Neural progenitor cell (in vitro differentiated cells): Measurements from ENCODE around the gene IL25. TPM values are rescaled to one million over a fixed set of nuclear protein-coding genes. Genes with fewer than 3 reads are reported as not detected.

Source experiments
- DNase-seq: peaks from one replicate; pipeline ENCODE4 v3.0.0-alpha.2; 2016; ENCODE audit warnings: low spot score
- H2AFZ ChIP-seq: fragments of 200-600 bp; sonication (generic); replicated peaks from 2 replicates; pipeline ENCODE4 v1.6.1; 2016; ENCODE audit warnings: antibody characterized with exemption
- H3F3A ChIP-seq: fragments of 200-600 bp; sonication (generic); 2 replicates; pipeline ENCODE4 v1.6.1; 2016; ENCODE audit warnings: antibody characterized with exemption, low read depth
- H3K27ac ChIP-seq: fragments of 200-600 bp; sonication (generic); 2 replicates; pipeline ENCODE4 v1.5.1; 2016; ENCODE audit warnings: mild to moderate bottlenecking
- H3K27me3 ChIP-seq: fragments of 200-600 bp; sonication (generic); 2 replicates; pipeline ENCODE4 v1.6.1; 2016; ENCODE audit warnings: mild to moderate bottlenecking, moderate library complexity
- H3K36me3 ChIP-seq: fragments of 200-600 bp; sonication (generic); 2 replicates; pipeline ENCODE4 v1.5.1; 2016
- H3K4me1 ChIP-seq: fragments of 200-600 bp; sonication (generic); 2 replicates; pipeline ENCODE4 v1.6.1; 2016; ENCODE audit warnings: mixed run types
- H3K4me2 ChIP-seq: fragments of 200-600 bp; sonication (generic); 2 replicates; pipeline ENCODE4 v1.6.1; 2016
- H3K4me3 ChIP-seq: fragments of 200-600 bp; sonication (generic); 2 replicates; pipeline ENCODE4 v1.5.1; 2016
- H3K79me2 ChIP-seq: fragments of 200-600 bp; sonication (generic); 2 replicates; pipeline ENCODE4 v1.6.1; 2016; ENCODE audit warnings: low read depth
- H3K9ac ChIP-seq: fragments of 200-600 bp; sonication (generic); 2 replicates; pipeline ENCODE4 v1.6.1; 2016
- H3K9me3 ChIP-seq: fragments of 200-600 bp; sonication (generic); 2 replicates; pipeline ENCODE4 v1.5.1; 2016; ENCODE audit warnings: low read depth
- H4K20me1 ChIP-seq: fragments of 200-600 bp; sonication (generic); 2 replicates; pipeline ENCODE4 v1.6.1; 2016; ENCODE audit warnings: low read depth
- H3K27ac Mint-ChIP-seq: 3 replicates; pipeline ENCODE4 v1.8.0; 2021; ENCODE audit warnings: mixed read lengths
- H3K27me3 Mint-ChIP-seq: 2 replicates; pipeline ENCODE4 v1.8.0; 2022; ENCODE audit warnings: low read depth, mild to moderate bottlenecking, inconsistent platforms, moderate library complexity, mixed read lengths; ENCODE audit not compliant: insufficient read depth
- H3K36me3 Mint-ChIP-seq: 3 replicates; pipeline ENCODE4 v1.8.0; 2021; ENCODE audit warnings: mixed read lengths
- H3K4me1 Mint-ChIP-seq: 3 replicates; pipeline ENCODE4 v1.8.0; 2021; ENCODE audit warnings: mixed read lengths
- H3K4me3 Mint-ChIP-seq: 3 replicates; pipeline ENCODE4 v1.8.0; 2021; ENCODE audit warnings: mild to moderate bottlenecking, moderate library complexity, mixed read lengths
- H3K9me3 Mint-ChIP-seq: 3 replicates; pipeline ENCODE4 v1.8.0; 2020; ENCODE audit warnings: mixed read lengths
- CTCF ChIP-seq: fragments of 200-600 bp; sonication (generic); IDR thresholded peaks from 2 replicates; pipeline ENCODE4 v1.5.1; 2017; ENCODE audit warnings: antibody characterized with exemption, mild to moderate bottlenecking
- EZH2 ChIP-seq: fragments of 200-600 bp; sonication (generic); IDR thresholded peaks from 2 replicates; pipeline ENCODE4 v1.6.1; 2017; ENCODE audit warnings: antibody characterized with exemption, mild to moderate bottlenecking, moderate library complexity
- EZH2phosphoT487 ChIP-seq: fragments of 200-600 bp; sonication (generic); IDR thresholded peaks from 2 replicates; pipeline ENCODE4 v1.6.1; 2017; ENCODE audit warnings: antibody characterized with exemption
- total RNA-seq: library from RNA; depleted of rRNA; stranded (reverse); fragments of >200 nt; gene quantifications from 2 replicates; pipeline ENCODE4 v1.2.3, GENCODE V29; 2015; ENCODE audit warnings: low replicate concordance

Gene IL25
- total RNA-seq, 1 donor from 2014 or later, result not detected

GRCh38 chr14:23408307-23408630 lies 35.7 kb downstream of the IL25 start:
- no peak overlapping the region for H2AFZ ChIP-seq
- H3K4me1 ChIP-seq, result no peaks in the 10 kb centered on the region
- no peaks in the 10 kb centered on the region for H3K36me3 ChIP-seq
- no peak overlapping the region for H3K27ac ChIP-seq
- H4K20me1 ChIP-seq, result no peaks in the 10 kb centered on the region
- no peak overlapping the region for H3K4me3 Mint-ChIP-seq
- H3K79me2 ChIP-seq, result no peaks in the 10 kb centered on the region
- H3K4me3 ChIP-seq, result no peak overlapping the region
- no peaks in the 10 kb centered on the region for H3K36me3 Mint-ChIP-seq
- H3K9me3 Mint-ChIP-seq, result no peaks in the 10 kb centered on the region
- no peak overlapping the region for H3K9ac ChIP-seq
- TF ChIP-seq EZH2 (no peak), EZH2phosphoT487 (no peak), CTCF (no peak)
- H3K27me3 Mint-ChIP-seq, result peaks cover 4% of the 10 kb centered on the region
- DNase-seq, result no peak
- H3K9me3 ChIP-seq, result no peaks in the 10 kb centered on the region
- peaks cover 6% of the 10 kb centered on the region for H3K27me3 ChIP-seq
- no peaks in the 10 kb centered on the region for H3F3A ChIP-seq
- H3K4me2 ChIP-seq, result no peak overlapping the region
- no peak overlapping the region for H3K27ac Mint-ChIP-seq
- H3K4me1 Mint-ChIP-seq, result peaks cover 11% of the 10 kb centered on the region

- Histone ChIP-seq H3K27ac (no peak overlapping the region), H3K9me3 (no peaks in the 10 kb centered on the region), H3K4me1 (no peaks in the 10 kb centered on the region), H3K79me2 (no peaks in the 10 kb centered on the region), H2AFZ (no peak overlapping the region), H3F3A (no peaks in the 10 kb centered on the region), H3K27me3 (no peaks in the 10 kb centered on the region), H4K20me1 (no peaks in the 10 kb centered on the region), H3K36me3 (no peaks in the 10 kb centered on the region), H3K4me2 (no peak overlapping the region), H3K4me3 (no peak overlapping the region), H3K9ac (no peak overlapping the region)
- no peak for DNase-seq
- TF ChIP-seq EZH2phosphoT487 (no peak), EZH2 (no peak), CTCF (no peak)
- Mint-ChIP-seq H3K4me1 (peaks cover 11% of the 10 kb centered on the region), H3K9me3 (no peaks in the 10 kb centered on the region), H3K36me3 (no peaks in the 10 kb centered on the region), H3K27ac (no peak overlapping the region), H3K27me3 (peaks cover 4% of the 10 kb centered on the region), H3K4me3 (no peak overlapping the region)
These were observed 36.9 kb downstream of the IL25 start for GRCh38 chr14:23409475-23409874.

- H3K36me3 Mint-ChIP-seq, result no peaks in the 10 kb centered on the region
- no peaks in the 10 kb centered on the region for H3K79me2 ChIP-seq
- peaks cover 4% of the 10 kb centered on the region for H3K27me3 Mint-ChIP-seq
- H4K20me1 ChIP-seq, result no peaks in the 10 kb centered on the region
- TF ChIP-seq CTCF, result no peak
- TF ChIP-seq EZH2, result no peak
- no peak for TF ChIP-seq EZH2phosphoT487
- H3K27me3 ChIP-seq, result no peaks in the 10 kb centered on the region
- DNase-seq, result no peak
- H3K27ac ChIP-seq, result no peak overlapping the region
- no peak overlapping the region for H3K9ac ChIP-seq
- no peaks in the 10 kb centered on the region for H3K4me1 ChIP-seq
- H3K9me3 ChIP-seq, result no peaks in the 10 kb centered on the region
- peaks cover 11% of the 10 kb centered on the region for H3K4me1 Mint-ChIP-seq
- no peak overlapping the region for H3K4me3 ChIP-seq
- H3K36me3 ChIP-seq, result no peaks in the 10 kb centered on the region
- no peak overlapping the region for H2AFZ ChIP-seq
- no peak overlapping the region for H3K4me2 ChIP-seq
- H3K27ac Mint-ChIP-seq, result no peak overlapping the region
- H3K4me3 Mint-ChIP-seq, result no peak overlapping the region
- no peaks in the 10 kb centered on the region for H3K9me3 Mint-ChIP-seq
- H3F3A ChIP-seq, result no peaks in the 10 kb centered on the region
These were observed 37.5 kb downstream of the IL25 start for GRCh38 chr14:23409966-23410635.
